ENCODE data around the gene SMO.
"Not testable (repeated sequence)": the region's sequence is repeated elsewhere in the genome, so short reads cannot be mapped to it uniquely, and the experiment has no call there.

The SMO gene

GRCh38 chr7:129169686-129170440 is 18.6 kb upstream of the SMO start:
- DNase-seq (ENCODE audit: low spot score), result no peak

DNA sequence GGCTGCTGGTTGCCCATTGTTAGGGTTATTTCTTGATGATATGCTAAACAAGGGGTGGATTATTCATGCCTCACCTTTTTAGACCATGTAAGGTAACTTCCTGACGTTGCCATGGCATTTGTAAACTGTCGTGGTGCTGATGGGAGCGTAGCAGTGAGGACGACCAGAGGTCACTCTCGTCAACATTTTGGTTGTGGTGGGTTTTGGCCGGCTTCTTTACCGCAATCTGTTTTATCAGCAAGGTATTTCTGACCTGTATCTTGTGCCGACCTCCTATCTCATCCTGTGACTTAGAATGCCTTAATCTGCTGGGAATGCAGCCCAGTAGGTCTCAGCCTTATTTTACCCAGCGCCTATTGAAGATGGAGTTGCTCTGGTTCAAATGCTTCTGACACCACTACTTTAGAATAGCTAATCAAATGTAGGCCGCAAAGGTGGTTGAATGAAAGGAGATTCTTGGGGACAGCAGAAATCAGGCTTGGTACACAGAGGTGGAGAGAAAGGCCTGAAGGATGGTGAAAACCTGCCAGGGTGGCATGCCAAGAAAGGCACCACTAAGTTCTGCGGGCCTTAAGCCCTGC is 17.9 kb upstream of the SMO start:
- DNase-seq (ENCODE audit: low spot score), result no peak

GRCh38 chr7:129173861-129174260 is 14.6 kb upstream of the SMO start:
- not testable (repeated sequence) for DNase-seq (ENCODE audit: low spot score)

DNA sequence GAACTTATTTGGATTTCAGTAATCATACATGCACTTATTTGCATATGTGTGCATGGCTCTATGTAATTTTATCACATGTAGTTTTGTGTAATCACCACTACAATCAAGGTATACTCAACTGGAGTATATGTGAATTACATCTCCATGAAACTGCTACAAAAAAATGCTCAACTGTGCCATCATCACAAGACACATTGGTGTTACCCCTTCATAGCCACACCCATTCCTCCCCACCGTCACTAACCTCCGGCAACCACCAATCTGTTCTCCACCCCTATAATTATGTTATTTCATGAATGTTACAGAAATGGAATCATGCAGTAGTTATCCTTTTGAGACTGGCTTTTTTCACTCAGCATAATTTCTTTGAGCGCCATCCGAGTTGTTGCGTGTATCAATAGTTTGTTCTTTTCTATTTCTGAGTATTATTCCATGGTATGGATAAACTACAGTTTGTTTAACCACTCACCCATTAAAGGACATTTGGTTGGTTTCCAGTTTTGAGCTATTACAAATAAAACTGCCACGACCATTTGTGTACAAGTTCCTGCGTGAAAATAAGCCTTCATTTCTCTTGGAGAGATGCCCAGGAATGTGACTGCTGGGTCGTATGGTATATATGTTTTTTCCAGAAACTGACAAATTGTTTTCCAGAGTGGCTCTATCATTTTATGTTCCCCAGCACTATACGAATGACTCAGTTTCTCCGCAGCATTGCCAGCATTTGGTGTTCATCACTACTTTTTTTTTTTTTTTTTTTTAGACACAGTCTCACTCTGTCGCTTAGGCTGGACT is 11.3 kb upstream of the SMO start:
- DNase-seq (ENCODE audit: low spot score), result no peak

GRCh38 chr7:129184981-129185670 is 3.3 kb upstream of the SMO start:
- DNase-seq (ENCODE audit: low spot score), result no peak

- no peak for DNase-seq (ENCODE audit: low spot score)
These were observed 1.6 kb upstream of the SMO start for GRCh38 chr7:129186749-129187260.

- no peak for DNase-seq (ENCODE audit: low spot score)
These were observed 607 bp upstream of the SMO start for GRCh38 chr7:129187681-129188371.

DNA sequence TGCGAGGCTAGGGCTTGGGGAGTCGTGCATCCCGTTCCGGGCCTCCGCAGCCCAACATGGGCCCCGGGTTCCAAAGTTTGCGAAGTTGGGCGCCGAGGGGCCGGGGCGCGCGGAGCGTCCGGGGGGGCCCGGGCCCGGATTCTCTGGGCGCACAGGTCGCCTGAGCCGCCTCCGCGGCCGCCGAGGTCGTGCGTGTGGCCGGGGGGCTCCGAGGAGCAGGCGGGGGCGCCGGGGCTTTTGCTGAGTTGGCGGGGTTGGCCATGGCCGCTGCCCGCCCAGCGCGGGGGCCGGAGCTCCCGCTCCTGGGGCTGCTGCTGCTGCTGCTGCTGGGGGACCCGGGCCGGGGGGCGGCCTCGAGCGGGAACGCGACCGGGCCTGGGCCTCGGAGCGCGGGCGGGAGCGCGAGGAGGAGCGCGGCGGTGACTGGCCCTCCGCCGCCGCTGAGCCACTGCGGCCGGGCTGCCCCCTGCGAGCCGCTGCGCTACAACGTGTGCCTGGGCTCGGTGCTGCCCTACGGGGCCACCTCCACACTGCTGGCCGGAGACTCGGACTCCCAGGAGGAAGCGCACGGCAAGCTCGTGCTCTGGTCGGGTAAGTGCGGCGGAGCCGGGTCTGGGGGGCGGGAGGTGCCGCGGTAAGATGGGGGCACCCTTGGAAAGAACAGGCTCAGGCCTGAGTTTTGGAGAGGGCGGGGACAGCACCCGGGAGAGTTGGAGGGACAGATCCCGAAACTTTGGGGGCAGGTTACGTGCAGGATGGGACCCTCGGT is 643 bp downstream of the SMO start:
- no peak for DNase-seq (ENCODE audit: low spot score)

DNA sequence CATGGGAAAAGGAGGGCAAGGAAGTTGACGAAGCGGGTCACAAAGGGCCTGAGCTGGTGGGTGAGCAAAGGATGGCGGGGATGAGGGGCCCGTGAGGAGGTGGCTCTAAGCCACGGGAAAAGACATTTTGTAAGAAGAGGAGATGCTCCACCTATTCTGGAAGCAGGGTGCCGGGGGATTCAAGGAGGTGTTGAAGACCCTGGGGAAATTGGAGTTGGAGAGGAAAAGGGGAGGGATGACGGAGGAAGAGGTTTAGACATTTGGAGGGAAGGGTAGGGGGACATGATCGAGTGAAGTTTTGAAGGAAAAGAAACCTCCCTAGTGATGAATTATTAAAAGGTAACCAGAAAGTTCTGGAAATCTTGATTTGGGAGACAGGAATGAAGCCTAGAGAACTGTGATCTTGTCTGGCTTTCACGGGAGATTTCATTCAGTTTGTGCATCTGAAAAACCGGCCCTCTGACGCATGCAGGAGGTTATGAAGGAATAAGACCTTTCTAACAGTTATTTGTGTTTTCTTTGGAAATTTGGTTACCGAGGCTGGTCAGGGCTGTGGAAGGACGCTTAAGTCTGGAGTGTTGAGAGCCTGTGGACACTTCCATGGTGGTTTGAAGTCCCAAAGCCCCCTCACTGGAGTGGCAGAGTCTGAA is 1.4 kb downstream of the SMO start:
- no peak for DNase-seq (ENCODE audit: low spot score)

DNA sequence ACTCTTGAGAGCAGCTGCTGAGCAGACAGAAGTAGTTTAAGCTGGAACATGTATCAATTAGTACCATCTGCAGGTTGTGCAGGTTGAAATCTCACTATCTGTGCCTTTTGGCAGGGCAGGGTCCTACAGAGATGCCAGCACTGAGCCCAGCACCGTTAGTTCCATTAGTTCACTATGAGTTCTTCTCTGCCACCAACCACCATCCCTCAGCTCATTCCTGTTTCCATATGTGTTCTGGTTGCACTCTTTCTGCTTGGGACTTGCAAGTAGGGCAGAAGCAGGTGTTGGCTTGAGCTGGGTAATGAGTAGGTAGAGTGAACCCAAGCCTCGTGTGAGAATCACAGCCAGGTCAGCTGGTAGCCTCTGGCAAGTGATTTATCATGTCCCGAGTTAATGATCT is 2.8 kb downstream of the SMO start:
- DNase-seq (ENCODE audit: low spot score), result no peak

- DNase-seq (ENCODE audit: low spot score), result no peak
These were observed 5.5 kb downstream of the SMO start for GRCh38 chr7:129193892-129194291.

DNA sequence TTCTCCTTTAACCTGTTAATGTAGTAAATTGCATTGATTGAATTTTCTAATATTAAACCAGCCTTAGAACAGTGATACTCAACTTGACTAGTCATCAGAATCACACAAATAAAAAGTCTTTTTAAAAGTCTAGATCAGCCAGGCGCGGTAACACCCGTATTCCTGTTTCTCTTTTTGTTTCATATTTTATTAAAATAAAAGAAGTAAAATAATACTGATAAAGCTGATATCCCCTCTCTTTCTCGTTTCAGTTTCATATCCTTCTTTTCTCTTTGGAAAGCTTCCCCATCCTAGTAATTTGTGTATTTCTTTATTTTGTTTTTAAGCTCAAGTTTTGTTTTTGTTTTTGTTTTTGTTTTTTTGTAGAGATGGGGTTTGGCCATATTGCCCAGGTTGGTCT is 9.3 kb downstream of the SMO start:
- DNase-seq (ENCODE audit: low spot score), result no peak

DNA sequence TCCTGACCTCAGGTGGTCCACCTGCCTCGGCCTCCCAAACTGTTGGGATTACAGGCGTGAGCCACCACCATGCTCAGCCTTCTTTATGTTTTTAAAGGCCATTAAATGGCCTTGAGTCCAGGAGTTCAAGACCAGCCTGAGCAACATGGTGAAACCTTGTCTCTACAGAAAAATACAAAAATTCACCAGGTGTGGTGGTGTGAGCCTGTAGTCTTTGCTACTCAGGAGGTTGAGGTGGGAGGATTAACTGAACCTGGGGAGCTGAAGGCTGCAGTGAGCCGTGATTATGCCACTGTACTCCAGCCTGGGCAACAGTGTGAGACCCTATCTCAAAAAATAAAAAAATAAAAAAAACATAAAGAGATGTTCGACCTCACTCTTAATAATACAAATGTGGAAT is 11.0 kb downstream of the SMO start:
- DNase-seq (ENCODE audit: low spot score), result no peak

DNA sequence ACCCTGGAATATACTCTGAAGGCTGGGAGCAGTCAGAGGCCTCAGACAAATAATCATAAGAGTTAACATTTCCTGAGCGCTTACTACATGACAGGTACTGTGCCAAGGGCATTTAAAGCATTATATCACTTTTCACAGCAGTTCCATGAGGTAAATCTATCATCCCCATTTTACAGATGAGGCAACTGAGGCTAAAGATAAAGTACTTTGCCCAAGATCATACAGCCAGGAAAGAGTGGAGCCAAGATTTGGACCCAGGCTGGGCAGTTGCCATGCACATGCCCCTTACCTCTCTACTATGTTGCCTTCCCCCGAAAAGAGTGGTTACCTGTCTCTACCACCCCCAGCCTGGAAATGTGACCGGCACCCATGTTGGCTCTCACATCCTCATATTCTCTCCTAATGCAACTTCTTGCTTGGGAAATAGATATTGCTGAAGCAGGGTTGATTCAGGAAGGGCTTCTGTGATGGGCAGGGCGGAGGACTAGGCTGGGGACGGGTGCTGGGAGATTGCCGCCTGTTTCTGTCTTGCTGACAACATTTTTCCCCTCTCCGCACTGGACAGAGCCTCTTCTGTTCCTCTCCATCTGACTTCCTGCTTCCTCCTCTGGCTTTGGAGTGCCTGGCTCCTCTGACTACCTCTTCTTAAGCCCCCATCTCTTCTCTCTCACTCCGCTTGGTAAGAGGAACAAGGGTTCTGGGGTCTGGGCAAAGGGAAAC is 13.8 kb downstream of the SMO start:
- no peak for DNase-seq (ENCODE audit: low spot score)

DNA sequence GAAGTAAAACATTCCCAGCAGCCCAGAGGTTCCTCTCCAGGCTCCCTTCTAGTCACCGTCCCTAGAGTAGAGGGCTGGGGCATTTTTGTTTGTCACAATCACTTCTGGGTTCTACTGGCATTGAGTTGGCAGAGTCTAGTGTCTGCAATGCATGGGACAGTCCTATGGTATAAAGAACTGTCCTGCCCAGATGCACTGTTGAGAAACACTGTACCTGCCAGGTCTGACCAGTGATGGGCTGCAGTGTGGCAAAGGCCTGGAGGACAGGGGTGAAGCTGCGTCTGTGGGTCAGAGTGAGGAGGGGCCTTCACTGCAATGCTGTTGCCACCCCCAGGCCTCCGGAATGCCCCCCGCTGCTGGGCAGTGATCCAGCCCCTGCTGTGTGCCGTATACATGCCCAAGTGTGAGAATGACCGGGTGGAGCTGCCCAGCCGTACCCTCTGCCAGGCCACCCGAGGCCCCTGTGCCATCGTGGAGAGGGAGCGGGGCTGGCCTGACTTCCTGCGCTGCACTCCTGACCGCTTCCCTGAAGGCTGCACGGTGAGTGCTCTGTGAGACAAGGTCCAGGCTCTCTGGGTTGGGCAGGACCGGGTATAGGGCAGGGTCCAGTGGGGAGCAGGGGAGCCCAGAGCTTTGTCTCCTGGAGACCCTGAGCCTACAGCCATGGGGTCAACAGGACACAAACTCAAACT is 14.8 kb downstream of the SMO start:
- DNase-seq (ENCODE audit: low spot score), result no peak

- DNase-seq (ENCODE audit: low spot score), result no peak
These were observed 16.8 kb downstream of the SMO start for GRCh38 chr7:129205126-129205818.

GRCh38 chr7:129205987-129206785 is 17.8 kb downstream of the SMO start:
- no peak for DNase-seq (ENCODE audit: low spot score)

GRCh38 chr7:129208667-129209066 is 20.2 kb downstream of the SMO start:
- DNase-seq (ENCODE audit: low spot score), result no peak
